Neural cell (in vitro differentiated cells): ENCODE results near the gene ATP6V0E2.

Experiments used
- TF ChIP-seq, protein P1 (sequence below): fragments of 450-650 bp; IDR thresholded peaks from 2 replicates; pipeline ENCODE4 v1.5.1; 2014; ENCODE audit warnings: antibody characterized with exemption, mild to moderate bottlenecking, moderate library complexity; ENCODE audit not compliant: poor library complexity, severe bottlenecking
- TF ChIP-seq, protein P2 (sequence below): IDR thresholded peaks from 2 replicates; pipeline ENCODE4 v1.6.1; 2012; ENCODE audit warnings: borderline replicate concordance

DNA sequence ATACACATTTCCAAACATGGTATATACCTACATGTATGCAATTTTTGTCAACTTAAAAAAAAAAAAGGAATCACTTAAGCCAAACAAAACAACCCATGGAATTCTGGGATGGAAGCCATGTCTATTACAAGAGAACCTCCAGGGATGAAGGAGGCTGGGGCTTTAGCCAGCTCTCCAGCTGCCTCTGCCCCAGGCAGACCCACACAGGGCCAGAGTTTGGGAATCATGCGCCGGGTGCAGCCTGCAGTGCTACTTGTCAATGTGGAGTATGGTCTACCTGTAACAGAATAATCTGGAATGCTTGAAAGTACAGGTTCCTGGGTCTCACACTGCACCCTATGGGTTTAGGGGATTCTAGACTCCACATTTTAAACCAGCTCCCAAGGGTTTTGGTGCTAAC lies 10.8 kb downstream of the ATP6V0E2 start:
- TF ChIP-seq, protein P1, sequence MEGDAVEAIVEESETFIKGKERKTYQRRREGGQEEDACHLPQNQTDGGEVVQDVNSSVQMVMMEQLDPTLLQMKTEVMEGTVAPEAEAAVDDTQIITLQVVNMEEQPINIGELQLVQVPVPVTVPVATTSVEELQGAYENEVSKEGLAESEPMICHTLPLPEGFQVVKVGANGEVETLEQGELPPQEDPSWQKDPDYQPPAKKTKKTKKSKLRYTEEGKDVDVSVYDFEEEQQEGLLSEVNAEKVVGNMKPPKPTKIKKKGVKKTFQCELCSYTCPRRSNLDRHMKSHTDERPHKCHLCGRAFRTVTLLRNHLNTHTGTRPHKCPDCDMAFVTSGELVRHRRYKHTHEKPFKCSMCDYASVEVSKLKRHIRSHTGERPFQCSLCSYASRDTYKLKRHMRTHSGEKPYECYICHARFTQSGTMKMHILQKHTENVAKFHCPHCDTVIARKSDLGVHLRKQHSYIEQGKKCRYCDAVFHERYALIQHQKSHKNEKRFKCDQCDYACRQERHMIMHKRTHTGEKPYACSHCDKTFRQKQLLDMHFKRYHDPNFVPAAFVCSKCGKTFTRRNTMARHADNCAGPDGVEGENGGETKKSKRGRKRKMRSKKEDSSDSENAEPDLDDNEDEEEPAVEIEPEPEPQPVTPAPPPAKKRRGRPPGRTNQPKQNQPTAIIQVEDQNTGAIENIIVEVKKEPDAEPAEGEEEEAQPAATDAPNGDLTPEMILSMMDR: no peak
- TF ChIP-seq, protein P2, sequence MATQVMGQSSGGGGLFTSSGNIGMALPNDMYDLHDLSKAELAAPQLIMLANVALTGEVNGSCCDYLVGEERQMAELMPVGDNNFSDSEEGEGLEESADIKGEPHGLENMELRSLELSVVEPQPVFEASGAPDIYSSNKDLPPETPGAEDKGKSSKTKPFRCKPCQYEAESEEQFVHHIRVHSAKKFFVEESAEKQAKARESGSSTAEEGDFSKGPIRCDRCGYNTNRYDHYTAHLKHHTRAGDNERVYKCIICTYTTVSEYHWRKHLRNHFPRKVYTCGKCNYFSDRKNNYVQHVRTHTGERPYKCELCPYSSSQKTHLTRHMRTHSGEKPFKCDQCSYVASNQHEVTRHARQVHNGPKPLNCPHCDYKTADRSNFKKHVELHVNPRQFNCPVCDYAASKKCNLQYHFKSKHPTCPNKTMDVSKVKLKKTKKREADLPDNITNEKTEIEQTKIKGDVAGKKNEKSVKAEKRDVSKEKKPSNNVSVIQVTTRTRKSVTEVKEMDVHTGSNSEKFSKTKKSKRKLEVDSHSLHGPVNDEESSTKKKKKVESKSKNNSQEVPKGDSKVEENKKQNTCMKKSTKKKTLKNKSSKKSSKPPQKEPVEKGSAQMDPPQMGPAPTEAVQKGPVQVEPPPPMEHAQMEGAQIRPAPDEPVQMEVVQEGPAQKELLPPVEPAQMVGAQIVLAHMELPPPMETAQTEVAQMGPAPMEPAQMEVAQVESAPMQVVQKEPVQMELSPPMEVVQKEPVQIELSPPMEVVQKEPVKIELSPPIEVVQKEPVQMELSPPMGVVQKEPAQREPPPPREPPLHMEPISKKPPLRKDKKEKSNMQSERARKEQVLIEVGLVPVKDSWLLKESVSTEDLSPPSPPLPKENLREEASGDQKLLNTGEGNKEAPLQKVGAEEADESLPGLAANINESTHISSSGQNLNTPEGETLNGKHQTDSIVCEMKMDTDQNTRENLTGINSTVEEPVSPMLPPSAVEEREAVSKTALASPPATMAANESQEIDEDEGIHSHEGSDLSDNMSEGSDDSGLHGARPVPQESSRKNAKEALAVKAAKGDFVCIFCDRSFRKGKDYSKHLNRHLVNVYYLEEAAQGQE: no peak
